GM19372 (cell line): Measurements from ENCODE around the gene STH.

Source experiments
- ATAC-seq: cut with Tn5 transposase; IDR thresholded peaks from one replicate; pipeline ENCODE4 v1.9.1; 2021; ENCODE audit warnings: mild to moderate bottlenecking, low read depth, moderate library complexity; ENCODE audit not compliant: unreplicated experiment

Gene STH

DNA sequence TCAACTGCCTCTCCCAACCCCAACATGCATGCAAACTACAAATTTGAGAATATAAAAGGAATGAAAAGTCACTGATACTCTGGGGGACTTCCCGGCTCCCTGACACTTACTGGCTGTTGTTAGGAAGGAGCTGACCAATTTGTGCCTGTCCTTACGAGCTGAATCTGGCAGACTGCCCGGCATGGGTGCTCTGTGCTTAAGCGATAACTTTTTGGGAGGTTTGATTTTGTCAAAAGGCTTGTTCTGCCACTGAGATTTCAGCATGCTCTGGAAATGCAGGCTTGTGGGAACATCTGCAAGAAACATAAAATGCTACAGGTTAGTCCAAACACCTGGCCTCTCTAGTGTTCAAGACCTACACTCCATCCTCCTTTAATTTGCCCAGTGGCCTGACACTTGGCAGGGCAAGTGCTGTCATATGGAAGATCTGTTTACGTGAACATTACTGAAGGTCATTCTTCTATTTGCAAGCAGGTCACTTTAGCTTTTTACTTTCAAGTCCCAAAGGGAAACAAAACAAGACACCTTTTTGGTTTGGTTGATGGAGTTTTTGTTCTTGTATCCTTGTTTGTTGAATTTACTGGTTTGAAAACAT is 40.6 kb downstream of the STH start:
- no peak for ATAC-seq

DNA sequence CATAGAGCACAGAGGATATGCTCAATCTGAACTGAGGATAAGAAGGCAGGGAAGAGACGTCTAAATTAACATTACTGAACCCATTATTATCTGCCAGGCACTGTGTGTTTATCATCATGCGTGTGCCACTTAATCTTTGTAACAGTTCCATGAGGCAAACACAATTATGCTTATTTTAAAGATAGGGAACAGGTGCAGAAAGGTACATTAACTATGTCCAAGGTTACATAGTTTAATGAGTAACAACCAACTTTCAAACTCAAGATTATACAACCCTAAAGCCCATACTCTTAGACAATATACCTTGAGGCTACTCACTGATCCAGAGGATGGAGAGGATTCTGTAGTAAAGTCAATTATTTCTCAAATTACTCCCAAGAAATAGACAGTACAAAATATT is 43.2 kb downstream of the STH start:
- ATAC-seq = no peak

DNA sequence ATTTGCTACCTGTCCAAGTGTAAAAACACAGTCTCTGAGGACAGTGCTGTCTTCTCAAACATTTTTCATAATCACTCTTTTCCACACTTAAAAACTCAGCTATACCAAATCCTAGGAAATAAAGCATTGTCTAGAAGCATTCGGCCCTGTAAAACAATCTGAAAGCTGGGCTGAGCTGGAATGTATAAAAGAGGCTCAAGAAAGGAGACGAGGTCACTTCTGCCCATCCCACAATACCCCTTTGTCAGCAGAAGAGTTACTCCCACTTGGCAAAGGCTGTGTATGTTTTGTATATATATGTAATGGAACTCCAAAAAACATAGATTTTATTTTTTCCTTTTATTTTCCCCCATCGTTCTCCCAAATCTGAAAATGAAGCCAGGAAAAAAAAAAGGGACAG is 43.9 kb downstream of the STH start:
- ATAC-seq = no peak

DNA sequence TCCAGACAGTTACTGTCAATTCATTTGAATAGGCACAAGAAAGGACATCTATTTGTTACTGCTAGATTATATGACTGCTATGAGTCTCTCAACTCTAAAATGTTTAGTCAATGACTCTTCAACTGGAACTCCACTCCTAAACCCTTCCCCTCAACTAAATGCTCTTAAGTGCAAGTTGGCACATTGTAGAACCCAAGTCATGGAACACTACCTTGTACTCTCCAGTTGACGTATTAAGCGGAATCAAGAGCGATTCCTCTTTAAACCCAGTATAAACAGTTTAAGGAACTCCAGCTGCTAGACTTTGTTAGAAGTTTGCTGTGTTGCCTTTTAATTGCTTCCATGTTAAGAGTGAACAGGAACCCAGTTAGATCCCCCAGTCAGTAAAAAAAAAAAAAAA is 44.6 kb downstream of the STH start:
- no peak for ATAC-seq

DNA sequence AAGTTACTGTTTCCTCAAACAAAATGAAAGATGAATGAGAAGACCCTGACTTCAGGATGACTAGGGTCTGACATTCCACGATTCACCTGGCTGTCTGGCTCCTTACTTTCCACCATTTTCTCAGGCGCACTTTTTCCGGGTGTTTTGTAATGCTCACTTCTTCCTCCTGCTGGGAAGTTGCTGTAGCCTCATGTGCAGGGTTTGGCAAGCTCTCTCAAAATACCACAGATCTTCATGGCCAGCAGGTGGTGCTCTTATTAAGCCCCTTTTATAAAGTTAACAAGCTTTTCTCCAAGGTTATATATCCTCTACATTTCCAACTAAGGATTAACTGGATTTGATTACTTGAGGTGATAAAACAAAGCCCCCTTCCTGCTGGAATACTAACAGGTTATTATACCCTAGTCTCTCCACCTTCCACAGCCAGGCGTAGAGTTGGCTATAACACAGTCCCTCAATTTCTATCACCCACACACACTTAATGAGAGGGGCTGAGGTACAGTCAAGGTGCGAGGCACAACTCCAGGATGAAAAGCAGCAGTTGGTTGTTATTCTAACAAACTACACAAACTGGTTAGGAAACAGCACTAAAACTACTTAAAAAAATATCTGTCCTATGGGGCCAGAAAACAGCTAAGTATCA is 45.4 kb downstream of the STH start:
- ATAC-seq = no peak

DNA sequence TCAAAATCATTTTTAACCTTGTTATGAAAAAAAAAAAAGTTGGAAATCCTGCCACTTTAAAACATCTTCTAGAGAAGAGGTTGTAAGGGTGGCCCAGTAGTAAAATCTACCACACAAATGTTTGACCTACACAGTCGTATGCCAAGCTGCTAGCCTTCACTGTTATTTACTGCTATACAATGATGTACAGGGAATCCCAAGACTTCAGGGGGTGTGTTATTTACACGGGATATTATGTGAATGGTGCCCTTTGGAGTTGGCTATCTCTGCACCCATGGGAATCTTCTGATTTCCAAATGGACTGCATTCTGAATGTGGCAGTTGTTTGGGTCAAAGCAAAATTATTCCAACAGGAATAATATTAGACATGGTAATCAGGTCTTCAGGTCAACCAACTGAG is 45.9 kb downstream of the STH start:
- no peak for ATAC-seq

DNA sequence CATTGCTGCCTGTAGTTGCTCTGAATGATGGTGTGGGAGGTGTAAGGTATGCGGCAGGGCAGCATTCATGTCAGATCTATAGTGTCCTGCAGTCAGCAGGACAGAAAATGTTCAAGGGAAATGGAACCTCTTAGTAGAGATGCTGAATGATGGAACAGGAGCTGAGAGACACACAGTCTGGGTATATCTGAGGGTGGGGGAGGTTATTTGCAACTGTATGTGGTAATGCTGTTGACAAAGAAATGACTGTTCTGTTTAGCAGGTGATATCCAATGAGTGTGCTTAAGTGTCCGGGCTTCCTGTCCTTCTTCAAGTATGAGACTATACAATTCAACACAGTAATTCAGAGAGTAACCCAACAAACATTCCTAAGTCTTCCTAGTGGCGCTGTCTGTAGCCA is 46.6 kb downstream of the STH start:
- no peak for ATAC-seq

DNA sequence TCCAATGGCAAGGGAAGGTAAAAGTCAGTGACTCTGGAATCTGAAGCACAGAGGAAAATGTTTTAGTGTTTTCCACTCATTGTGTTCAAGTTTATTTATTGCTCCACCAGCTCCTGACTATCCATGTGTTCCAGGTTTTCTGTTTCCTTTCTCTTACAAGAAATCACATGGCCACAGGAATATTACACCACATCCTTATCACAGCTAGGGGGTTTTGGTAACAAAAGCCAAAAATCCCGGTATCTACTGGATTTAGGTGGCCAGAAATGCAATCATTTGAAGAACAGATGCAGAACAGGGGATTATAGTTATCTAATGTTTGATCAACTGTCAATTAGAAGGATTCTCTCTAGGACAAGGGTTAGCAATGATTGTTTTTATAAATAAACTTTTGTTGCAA is 47.9 kb downstream of the STH start:
- ATAC-seq = no peak

DNA sequence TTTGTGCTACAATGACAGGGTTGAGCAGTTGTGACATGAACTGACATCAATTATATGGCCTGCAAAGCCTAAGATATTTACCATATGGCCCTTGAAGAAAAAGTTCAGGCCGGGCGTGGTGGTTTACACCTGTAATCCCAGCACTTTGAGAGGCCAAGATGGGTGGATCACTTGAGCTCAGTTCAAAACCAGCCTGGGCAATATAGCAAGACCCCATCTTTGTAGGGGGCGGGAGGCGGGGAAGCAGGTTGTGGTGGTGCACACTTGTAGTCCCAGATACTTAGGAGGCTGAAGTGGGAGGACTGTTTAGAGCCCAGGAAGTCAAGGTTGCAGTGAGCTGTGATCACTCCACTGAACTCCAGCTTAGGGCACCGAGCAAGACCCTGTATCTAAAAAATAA is 48.3 kb downstream of the STH start:
- ATAC-seq = no peak

DNA sequence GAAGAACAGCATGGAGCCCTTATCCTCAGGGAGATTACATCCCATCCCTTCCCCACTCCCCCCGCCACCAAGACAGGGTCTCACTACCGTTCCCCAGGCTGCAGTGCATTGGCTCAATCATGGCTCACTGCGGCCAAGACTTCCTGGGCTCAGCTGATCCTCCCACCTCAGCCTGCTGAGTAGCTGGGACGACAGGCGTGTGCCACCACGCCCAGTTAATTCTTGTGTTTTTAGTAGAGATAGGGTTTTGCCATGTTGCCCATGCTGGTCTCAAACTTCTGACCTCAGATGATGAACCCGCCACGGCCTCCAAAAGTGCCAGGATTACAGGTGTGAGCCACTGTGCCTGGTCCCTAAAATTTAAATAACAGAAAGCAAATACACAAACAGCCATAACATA is 48.8 kb downstream of the STH start:
- no peak for ATAC-seq
